Measurements from ENCODE around the gene ACP1.

GRCh38 chr2:305366-305765 is 40.6 kb downstream of the ACP1 start:
- TF ChIP-seq CTCF (IDR thresholded peaks at IDR 0.05) (no peak), POLR2A (IDR thresholded peaks at IDR 0.05) (no peak), EP300 (IDR thresholded peaks at IDR 0.05) (no peak)
